ENCODE measurements around the gene PKNOX2.

The PKNOX2 gene

GRCh38 chr11:125263268-125263790, 98.8 kb downstream of the PKNOX2 start:
- DNase-seq (ENCODE audit: low read depth), result no peak

- DNase-seq (ENCODE audit: low read depth), result no peak
These were observed 99.8 kb downstream of the PKNOX2 start for GRCh38 chr11:125264100-125265022.

- DNase-seq (ENCODE audit: low read depth), result no peak
These were observed 103.0 kb downstream of the PKNOX2 start for GRCh38 chr11:125267548-125267947.

GRCh38 chr11:125268611-125269010, 104.1 kb downstream of the PKNOX2 start:
- DNase-seq (ENCODE audit: low read depth), result no peak

GRCh38 chr11:125270106-125270505, 105.6 kb downstream of the PKNOX2 start:
- DNase-seq (ENCODE audit: low read depth), result no peak

- no peak for DNase-seq (ENCODE audit: low read depth)
These were observed 106.2 kb downstream of the PKNOX2 start for GRCh38 chr11:125270711-125271110.

- DNase-seq (ENCODE audit: low read depth), result no peak
These were observed 107.0 kb downstream of the PKNOX2 start for GRCh38 chr11:125271483-125272091.

GRCh38 chr11:125272092-125272491, 107.5 kb downstream of the PKNOX2 start:
- DNase-seq (ENCODE audit: low read depth), result no peak

GRCh38 chr11:125272821-125273220, 108.3 kb downstream of the PKNOX2 start:
- DNase-seq (ENCODE audit: low read depth), result no peak

- no peak for DNase-seq (ENCODE audit: low read depth)
These were observed 109.0 kb downstream of the PKNOX2 start for GRCh38 chr11:125273519-125274000.

- DNase-seq (ENCODE audit: low read depth), result no peak
These were observed 109.8 kb downstream of the PKNOX2 start for GRCh38 chr11:125274309-125274708.

GRCh38 chr11:125274774-125275173, 110.2 kb downstream of the PKNOX2 start:
- DNase-seq (ENCODE audit: low read depth), result no peak

- no peak for DNase-seq (ENCODE audit: low read depth)
These were observed 111.5 kb downstream of the PKNOX2 start for GRCh38 chr11:125275905-125276618.

- DNase-seq (ENCODE audit: low read depth), result no peak
These were observed 112.0 kb downstream of the PKNOX2 start for GRCh38 chr11:125276619-125276976.

GRCh38 chr11:125279676-125280418, 115.3 kb downstream of the PKNOX2 start:
- no peak for DNase-seq (ENCODE audit: low read depth)

- DNase-seq (ENCODE audit: low read depth), result no peak
These were observed 116.1 kb downstream of the PKNOX2 start for GRCh38 chr11:125280646-125281045.

GRCh38 chr11:125281831-125282595, 117.5 kb downstream of the PKNOX2 start:
- no peak for DNase-seq (ENCODE audit: low read depth)

GRCh38 chr11:125282596-125282914, 118.0 kb downstream of the PKNOX2 start:
- DNase-seq (ENCODE audit: low read depth), result no peak

- no peak for DNase-seq (ENCODE audit: low read depth)
These were observed 119.8 kb downstream of the PKNOX2 start for GRCh38 chr11:125284245-125284850.

GRCh38 chr11:125285844-125286243, 121.3 kb downstream of the PKNOX2 start:
- no peak for DNase-seq (ENCODE audit: low read depth)

GRCh38 chr11:125286486-125286885, 121.9 kb downstream of the PKNOX2 start:
- no peak for DNase-seq (ENCODE audit: low read depth)
